ENCODE results near the gene RIPK4. TPM values are rescaled to one million over a fixed set of nuclear protein-coding genes. Genes with fewer than 3 reads are reported as not detected.

RIPK4 gene
- total RNA-seq, 1 experiment from 2014 or later = 20.1 TPM

DNA sequence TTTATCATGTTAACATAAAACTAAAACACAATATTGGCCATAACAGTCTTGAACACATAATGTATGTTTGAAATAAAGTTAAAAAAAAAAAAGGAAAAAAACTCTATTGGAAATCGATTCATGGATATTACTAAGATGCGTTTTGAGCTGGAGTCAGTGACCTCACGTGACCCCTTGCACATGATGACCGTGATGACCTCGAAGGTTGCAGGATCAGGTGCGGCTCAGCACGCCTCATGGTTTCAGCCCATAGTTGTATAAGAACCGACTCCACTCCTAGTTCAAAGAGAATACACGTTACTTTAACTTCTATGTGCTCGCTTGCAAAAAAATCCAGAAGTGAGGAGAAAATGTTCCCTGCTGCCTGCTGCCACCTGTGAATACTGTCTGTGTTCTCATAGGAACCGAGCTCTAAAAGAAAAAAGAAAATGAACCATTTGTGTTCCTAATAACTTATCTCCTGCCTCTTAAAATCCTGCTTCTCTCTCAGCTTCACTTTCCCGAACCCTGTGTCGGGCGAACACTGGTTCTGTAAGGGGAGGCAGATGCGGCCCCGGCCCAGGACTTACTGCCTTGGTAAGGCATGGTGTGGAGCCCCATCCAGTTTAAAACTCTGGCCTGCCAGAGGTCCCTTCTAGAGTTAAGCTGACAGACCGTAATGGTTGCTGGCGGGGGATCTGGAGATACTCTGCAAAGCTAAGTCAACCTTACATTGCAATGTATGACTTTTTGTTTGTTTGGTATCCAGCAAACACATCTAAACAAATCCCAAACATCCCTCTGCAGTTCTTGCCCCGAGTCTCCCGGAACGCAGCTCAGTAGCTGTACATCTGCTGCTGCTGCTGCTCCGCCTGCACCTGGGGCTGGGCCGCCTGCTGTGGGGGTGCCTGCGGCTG, 33.8 kb upstream of the RIPK4 start (continued):
- TF ChIP-seq MXD4 (CRISPR knock-in tag; IDR thresholded peaks at IDR 0.05; ENCODE audit: borderline replicate concordance) = no peak
- TF ChIP-seq FOXP1 (CRISPR knock-in tag; IDR thresholded peaks at IDR 0.05; ENCODE audit: borderline replicate concordance) = no peak
- TF ChIP-seq, protein P1, sequence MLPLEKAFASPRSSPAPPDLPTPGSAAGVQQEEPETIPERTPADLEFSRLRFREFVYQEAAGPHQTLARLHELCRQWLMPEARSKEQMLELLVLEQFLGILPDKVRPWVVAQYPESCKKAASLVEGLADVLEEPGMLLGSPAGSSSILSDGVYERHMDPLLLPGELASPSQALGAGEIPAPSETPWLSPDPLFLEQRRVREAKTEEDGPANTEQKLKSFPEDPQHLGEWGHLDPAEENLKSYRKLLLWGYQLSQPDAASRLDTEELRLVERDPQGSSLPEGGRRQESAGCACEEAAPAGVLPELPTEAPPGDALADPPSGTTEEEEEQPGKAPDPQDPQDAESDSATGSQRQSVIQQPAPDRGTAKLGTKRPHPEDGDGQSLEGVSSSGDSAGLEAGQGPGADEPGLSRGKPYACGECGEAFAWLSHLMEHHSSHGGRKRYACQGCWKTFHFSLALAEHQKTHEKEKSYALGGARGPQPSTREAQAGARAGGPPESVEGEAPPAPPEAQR (CRISPR knock-in tag; IDR thresholded peaks at IDR 0.05) = no peak
- no peak for TF ChIP-seq ESRRA (CRISPR knock-in tag; IDR thresholded peaks at IDR 0.05; ENCODE audit: borderline replicate concordance)
- no peak for TF ChIP-seq FOXK1 (CRISPR knock-in tag; IDR thresholded peaks at IDR 0.05)
- TF ChIP-seq, protein P2, sequence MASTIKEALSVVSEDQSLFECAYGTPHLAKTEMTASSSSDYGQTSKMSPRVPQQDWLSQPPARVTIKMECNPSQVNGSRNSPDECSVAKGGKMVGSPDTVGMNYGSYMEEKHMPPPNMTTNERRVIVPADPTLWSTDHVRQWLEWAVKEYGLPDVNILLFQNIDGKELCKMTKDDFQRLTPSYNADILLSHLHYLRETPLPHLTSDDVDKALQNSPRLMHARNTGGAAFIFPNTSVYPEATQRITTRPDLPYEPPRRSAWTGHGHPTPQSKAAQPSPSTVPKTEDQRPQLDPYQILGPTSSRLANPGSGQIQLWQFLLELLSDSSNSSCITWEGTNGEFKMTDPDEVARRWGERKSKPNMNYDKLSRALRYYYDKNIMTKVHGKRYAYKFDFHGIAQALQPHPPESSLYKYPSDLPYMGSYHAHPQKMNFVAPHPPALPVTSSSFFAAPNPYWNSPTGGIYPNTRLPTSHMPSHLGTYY (CRISPR knock-in tag; IDR thresholded peaks at IDR 0.05) = no peak
- TF ChIP-seq, protein P3, sequence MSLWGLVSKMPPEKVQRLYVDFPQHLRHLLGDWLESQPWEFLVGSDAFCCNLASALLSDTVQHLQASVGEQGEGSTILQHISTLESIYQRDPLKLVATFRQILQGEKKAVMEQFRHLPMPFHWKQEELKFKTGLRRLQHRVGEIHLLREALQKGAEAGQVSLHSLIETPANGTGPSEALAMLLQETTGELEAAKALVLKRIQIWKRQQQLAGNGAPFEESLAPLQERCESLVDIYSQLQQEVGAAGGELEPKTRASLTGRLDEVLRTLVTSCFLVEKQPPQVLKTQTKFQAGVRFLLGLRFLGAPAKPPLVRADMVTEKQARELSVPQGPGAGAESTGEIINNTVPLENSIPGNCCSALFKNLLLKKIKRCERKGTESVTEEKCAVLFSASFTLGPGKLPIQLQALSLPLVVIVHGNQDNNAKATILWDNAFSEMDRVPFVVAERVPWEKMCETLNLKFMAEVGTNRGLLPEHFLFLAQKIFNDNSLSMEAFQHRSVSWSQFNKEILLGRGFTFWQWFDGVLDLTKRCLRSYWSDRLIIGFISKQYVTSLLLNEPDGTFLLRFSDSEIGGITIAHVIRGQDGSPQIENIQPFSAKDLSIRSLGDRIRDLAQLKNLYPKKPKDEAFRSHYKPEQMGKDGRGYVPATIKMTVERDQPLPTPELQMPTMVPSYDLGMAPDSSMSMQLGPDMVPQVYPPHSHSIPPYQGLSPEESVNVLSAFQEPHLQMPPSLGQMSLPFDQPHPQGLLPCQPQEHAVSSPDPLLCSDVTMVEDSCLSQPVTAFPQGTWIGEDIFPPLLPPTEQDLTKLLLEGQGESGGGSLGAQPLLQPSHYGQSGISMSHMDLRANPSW (CRISPR knock-in tag; conservative IDR thresholded peaks at IDR 0.05; ENCODE audit: low read depth) = no peak
- no peak for TF ChIP-seq JAZF1 (CRISPR knock-in tag; IDR thresholded peaks at IDR 0.05)
- no peak for TF ChIP-seq TEAD4 (CRISPR knock-in tag; IDR thresholded peaks at IDR 0.05)
- no peak for TF ChIP-seq ZNF263 (CRISPR knock-in tag; IDR thresholded peaks at IDR 0.05; ENCODE audit: low read depth)
- TF ChIP-seq, protein P4, sequence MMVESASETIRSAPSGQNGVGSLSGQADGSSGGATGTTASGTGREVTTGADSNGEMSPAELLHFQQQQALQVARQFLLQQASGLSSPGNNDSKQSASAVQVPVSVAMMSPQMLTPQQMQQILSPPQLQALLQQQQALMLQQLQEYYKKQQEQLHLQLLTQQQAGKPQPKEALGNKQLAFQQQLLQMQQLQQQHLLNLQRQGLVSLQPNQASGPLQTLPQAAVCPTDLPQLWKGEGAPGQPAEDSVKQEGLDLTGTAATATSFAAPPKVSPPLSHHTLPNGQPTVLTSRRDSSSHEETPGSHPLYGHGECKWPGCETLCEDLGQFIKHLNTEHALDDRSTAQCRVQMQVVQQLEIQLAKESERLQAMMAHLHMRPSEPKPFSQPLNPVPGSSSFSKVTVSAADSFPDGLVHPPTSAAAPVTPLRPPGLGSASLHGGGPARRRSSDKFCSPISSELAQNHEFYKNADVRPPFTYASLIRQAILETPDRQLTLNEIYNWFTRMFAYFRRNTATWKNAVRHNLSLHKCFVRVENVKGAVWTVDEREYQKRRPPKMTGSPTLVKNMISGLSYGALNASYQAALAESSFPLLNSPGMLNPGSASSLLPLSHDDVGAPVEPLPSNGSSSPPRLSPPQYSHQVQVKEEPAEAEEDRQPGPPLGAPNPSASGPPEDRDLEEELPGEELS (CRISPR knock-in tag; IDR thresholded peaks at IDR 0.05) = no peak

DNA sequence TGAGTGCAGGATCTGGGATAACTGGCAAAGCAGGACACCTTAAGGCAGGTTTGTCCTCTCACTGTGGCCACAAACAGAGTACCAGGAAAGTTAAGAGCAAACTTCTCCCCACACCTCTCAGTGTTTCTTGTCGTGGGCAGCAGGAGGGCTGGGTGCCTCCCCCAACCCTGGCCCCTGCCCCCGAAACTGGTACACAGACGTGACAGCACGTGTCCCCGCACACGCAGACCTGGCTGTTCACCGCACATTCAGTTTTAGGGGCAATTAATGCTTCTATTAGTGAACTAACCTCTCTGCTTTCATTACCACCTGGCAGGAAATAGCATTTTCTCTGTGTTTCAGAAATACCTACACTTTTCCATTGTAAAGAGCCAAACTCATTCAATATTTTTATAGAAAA, 32.9 kb upstream of the RIPK4 start:
- peaks cover 14% of the 10 kb centered on the region for H3K4me1 Mint-ChIP-seq
- no peak overlapping the region for H3K27ac Mint-ChIP-seq
- POLR2A ChIA-PET = no interaction called here
- CTCF ChIA-PET = interaction anchor here (1.7 to 3.7 kb wide), 2 partner anchors 17 to 187 kb away, joined by 7 to 14 read pairs; no protein-coding TSS in a partner anchor
- no peak overlapping the region for H3K4me3 Mint-ChIP-seq
- no peaks in the 10 kb centered on the region for H3K9me3 Mint-ChIP-seq
- TF ChIP-seq ZNF416 (CRISPR knock-in tag; IDR thresholded peaks at IDR 0.05) (no peak), FOXJ3 (CRISPR knock-in tag; IDR thresholded peaks at IDR 0.05; ENCODE audit: borderline replicate concordance) (no peak), KAT7 (CRISPR knock-in tag; IDR thresholded peaks at IDR 0.05; ENCODE audit: borderline replicate concordance) (no peak), JAZF1 (CRISPR knock-in tag; IDR thresholded peaks at IDR 0.05) (no peak), NFATC4 (CRISPR knock-in tag; IDR thresholded peaks at IDR 0.05) (no peak), GRHL2 (CRISPR knock-in tag; IDR thresholded peaks at IDR 0.05; ENCODE audit: insufficient replicate concordance, severe bottlenecking) (no peak), IRF2 (CRISPR knock-in tag; IDR thresholded peaks at IDR 0.05; ENCODE audit: borderline replicate concordance, low read depth) (no peak), SMAD3 (CRISPR knock-in tag; IDR thresholded peaks at IDR 0.05; ENCODE audit: borderline replicate concordance) (no peak), ZNF396 (CRISPR knock-in tag; IDR thresholded peaks at IDR 0.05; ENCODE audit: borderline replicate concordance) (no peak), FOXP1 (CRISPR knock-in tag; IDR thresholded peaks at IDR 0.05; ENCODE audit: borderline replicate concordance) (no peak)
- TF ChIP-seq, protein P5, sequence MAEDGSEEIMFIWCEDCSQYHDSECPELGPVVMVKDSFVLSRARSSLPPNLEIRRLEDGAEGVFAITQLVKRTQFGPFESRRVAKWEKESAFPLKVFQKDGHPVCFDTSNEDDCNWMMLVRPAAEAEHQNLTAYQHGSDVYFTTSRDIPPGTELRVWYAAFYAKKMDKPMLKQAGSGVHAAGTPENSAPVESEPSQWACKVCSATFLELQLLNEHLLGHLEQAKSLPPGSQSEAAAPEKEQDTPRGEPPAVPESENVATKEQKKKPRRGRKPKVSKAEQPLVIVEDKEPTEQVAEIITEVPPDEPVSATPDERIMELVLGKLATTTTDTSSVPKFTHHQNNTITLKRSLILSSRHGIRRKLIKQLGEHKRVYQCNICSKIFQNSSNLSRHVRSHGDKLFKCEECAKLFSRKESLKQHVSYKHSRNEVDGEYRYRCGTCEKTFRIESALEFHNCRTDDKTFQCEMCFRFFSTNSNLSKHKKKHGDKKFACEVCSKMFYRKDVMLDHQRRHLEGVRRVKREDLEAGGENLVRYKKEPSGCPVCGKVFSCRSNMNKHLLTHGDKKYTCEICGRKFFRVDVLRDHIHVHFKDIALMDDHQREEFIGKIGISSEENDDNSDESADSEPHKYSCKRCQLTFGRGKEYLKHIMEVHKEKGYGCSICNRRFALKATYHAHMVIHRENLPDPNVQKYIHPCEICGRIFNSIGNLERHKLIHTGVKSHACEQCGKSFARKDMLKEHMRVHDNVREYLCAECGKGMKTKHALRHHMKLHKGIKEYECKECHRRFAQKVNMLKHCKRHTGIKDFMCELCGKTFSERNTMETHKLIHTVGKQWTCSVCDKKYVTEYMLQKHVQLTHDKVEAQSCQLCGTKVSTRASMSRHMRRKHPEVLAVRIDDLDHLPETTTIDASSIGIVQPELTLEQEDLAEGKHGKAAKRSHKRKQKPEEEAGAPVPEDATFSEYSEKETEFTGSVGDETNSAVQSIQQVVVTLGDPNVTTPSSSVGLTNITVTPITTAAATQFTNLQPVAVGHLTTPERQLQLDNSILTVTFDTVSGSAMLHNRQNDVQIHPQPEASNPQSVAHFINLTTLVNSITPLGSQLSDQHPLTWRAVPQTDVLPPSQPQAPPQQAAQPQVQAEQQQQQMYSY (CRISPR knock-in tag; IDR thresholded peaks at IDR 0.05) = no peak
- TF ChIP-seq, protein P6, sequence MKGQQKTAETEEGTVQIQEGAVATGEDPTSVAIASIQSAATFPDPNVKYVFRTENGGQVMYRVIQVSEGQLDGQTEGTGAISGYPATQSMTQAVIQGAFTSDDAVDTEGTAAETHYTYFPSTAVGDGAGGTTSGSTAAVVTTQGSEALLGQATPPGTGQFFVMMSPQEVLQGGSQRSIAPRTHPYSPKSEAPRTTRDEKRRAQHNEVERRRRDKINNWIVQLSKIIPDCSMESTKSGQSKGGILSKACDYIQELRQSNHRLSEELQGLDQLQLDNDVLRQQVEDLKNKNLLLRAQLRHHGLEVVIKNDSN (CRISPR knock-in tag; IDR thresholded peaks at IDR 0.05) = no peak
- DNase-seq (ENCODE audit: low spot score) = no peak
- no peak for ATAC-seq
- peaks cover 12% of the 10 kb centered on the region for H3K36me3 Mint-ChIP-seq
- H3K27me3 Mint-ChIP-seq (ENCODE audit: low read depth) = no peaks in the 10 kb centered on the region
